ENCODE measurements around the gene ADGRL3.

The ADGRL3 gene

DNA sequence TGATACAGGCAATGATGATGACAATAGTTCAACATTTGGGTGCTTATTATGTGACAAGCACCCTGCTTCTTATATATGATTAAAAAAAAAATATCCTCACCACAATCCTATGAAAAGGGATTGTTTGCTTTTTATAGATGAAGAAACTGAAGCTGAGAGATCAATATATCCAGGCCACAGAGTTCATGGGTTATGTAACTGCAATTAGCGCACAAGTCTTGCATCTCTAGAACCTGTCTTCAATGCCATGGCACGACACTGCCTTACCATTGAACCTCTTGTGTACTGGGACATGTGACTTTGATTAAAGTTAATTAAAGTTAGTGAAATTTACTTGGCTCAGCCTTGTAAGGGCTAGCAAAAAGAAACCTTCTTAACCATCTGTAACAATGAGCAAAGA lies 599.7 kb downstream of the ADGRL3 start:
- H3K4me3 ChIP-seq (replicated peaks; ENCODE audit: low read depth, low read length): no peak overlapping the region
- TF ChIP-seq, protein P1, sequence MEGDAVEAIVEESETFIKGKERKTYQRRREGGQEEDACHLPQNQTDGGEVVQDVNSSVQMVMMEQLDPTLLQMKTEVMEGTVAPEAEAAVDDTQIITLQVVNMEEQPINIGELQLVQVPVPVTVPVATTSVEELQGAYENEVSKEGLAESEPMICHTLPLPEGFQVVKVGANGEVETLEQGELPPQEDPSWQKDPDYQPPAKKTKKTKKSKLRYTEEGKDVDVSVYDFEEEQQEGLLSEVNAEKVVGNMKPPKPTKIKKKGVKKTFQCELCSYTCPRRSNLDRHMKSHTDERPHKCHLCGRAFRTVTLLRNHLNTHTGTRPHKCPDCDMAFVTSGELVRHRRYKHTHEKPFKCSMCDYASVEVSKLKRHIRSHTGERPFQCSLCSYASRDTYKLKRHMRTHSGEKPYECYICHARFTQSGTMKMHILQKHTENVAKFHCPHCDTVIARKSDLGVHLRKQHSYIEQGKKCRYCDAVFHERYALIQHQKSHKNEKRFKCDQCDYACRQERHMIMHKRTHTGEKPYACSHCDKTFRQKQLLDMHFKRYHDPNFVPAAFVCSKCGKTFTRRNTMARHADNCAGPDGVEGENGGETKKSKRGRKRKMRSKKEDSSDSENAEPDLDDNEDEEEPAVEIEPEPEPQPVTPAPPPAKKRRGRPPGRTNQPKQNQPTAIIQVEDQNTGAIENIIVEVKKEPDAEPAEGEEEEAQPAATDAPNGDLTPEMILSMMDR (IDR thresholded peaks at IDR 0.05; ENCODE audit: low read depth, low read length, missing control alignments): no peak
- no peak for DNase-seq (ENCODE audit: extremely low read depth, low read depth)

DNA sequence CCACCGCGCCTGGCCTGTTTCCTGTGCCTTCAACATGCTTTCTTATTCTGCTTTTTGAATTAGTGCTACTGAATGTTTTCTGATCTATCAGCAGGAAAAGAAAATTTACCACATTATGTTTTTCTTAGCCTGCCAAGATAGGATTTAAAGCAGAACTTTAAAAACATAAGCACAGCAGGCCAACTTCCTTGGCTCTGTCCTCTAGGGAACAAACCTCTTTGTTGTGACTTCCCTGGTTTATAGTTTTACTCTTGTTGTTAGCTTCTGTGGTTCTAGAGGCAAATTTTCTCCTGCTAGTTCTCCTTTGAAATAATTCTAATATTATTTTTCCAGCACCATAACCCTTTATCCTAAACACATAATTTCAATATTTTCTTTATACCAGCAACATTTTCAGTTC lies 605.1 kb downstream of the ADGRL3 start:
- no peak overlapping the region for H3K4me3 ChIP-seq (replicated peaks; ENCODE audit: low read depth, low read length)
- TF ChIP-seq, protein P1 (IDR thresholded peaks at IDR 0.05; ENCODE audit: low read depth, low read length, missing control alignments): no peak
- no peak for DNase-seq (ENCODE audit: extremely low read depth, low read depth)

DNA sequence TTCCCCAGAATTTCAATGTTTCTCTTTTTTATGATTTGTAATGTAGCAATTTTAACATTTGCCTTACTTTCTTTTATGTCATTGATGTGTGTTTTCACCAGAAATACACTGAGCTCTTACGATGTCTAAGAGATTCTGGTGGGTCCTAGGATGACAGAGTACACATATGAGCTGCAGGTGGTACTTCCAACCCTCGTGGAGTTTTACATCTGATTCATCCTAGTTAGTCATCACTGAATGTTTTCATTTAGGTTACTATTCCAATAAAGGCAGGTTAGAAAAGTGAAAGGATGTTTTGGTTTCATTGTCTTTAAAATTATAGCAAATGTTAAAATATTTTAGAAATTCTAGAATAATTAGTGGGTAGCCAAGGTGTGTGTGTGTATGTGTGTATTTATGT lies 605.9 kb downstream of the ADGRL3 start:
- no peak overlapping the region for H3K4me3 ChIP-seq (replicated peaks; ENCODE audit: low read depth, low read length)
- no peak for DNase-seq (ENCODE audit: extremely low read depth, low read depth)

DNA sequence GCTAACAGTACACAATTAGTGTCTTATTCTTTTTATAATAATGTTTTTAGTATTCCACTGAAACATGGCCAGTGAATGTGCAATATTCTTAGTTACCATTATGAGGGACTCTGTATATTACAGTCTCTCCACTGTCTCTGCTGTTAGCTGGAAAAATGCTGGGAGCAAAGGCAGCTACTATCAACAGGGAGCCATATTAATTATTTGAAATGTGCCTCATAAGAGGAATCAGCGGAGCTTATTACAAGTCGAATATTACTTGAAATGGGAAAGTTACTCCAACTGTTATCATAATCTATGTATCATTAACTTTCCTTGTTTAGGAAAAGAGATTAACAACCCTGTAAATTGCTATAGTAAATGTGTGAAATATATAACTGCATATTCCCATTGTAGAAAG lies 612.0 kb downstream of the ADGRL3 start:
- no peak for DNase-seq (ENCODE audit: extremely low read depth, low read depth)
- no peak overlapping the region for H3K4me3 ChIP-seq (replicated peaks; ENCODE audit: low read depth, low read length)
- TF ChIP-seq, protein P1 (IDR thresholded peaks at IDR 0.05; ENCODE audit: low read depth, low read length, missing control alignments): no peak

More for the DNA sequence above, 605.9 kb downstream of the ADGRL3 start:
- TF ChIP-seq, protein P1 (IDR thresholded peaks at IDR 0.05; ENCODE audit: low read depth, low read length, missing control alignments): no peak

DNA sequence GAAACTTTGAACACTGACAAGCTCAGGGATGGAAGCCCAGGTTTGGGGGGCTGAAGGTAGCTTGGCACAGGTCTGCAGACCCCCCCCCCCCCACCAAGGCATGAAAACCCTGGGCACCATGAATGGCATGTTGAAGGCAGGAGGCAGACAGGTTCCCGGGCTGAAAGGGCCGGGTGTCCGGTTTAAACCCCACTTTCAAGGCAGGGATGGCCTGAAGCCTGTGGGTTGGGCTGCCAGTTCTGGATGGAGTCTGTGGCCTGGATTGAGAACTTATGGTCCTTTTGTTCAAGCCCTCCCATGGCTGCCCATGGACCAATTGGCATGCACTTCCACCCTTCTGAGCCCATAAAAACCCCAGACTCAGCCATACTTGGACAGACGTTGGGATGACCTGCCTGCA lies 616.9 kb downstream of the ADGRL3 start:
- TF ChIP-seq, protein P1 (IDR thresholded peaks at IDR 0.05; ENCODE audit: low read depth, low read length, missing control alignments): no peak
- H3K4me3 ChIP-seq (replicated peaks; ENCODE audit: low read depth, low read length): no peak overlapping the region
- no peak for DNase-seq (ENCODE audit: extremely low read depth, low read depth)

DNA sequence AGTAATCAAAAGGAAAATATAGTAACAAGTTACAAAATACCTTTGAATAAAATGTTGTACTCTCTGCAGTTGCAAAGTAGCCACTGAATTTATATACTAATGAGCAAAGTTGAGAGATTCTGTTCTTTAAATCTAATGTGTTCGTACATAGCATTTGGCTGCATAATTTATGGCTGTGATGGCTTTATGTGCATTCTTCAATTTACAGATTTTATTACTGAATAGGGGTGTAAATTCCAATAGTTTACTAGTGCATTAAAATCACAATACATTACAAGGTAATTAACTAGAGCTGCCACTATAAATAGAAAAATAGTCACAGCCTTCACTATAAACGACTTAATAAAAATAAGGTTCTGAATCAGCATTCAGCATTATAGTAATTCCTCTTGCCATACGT lies 620.0 kb downstream of the ADGRL3 start:
- H3K4me3 ChIP-seq (replicated peaks; ENCODE audit: low read depth, low read length): no peak overlapping the region
- DNase-seq (ENCODE audit: extremely low read depth, low read depth): no peak
- TF ChIP-seq, protein P1 (IDR thresholded peaks at IDR 0.05; ENCODE audit: low read depth, low read length, missing control alignments): no peak

DNA sequence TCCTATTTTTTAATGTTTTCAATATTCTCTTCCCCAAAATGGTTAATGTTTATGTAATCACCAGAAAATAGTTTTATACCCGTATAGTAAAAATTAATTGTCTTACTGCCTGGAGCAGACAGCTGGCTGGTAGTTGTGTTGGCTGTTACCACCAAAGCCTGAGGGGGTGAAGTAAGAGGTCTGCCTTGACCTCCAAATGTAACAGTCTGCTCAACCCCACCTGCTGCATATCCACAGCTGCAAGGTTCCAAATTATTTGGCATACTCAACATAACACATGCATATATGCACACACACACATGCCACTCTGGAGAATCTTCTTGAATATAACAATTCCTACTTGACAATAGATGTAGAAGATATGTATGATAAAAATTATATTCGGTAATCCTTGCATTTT lies 624.3 kb downstream of the ADGRL3 start:
- H3K4me3 ChIP-seq (replicated peaks; ENCODE audit: low read depth, low read length): no peak overlapping the region
- TF ChIP-seq, protein P1 (IDR thresholded peaks at IDR 0.05; ENCODE audit: low read depth, low read length, missing control alignments): no peak
- no peak for DNase-seq (ENCODE audit: extremely low read depth, low read depth)
